SK-N-DZ (cell line): ENCODE results near the gene CATSPERD.

Experiments
- DNase-seq: peaks from one replicate; pipeline ENCODE4 v3.0.0-alpha.2; 2015; ENCODE audit warnings: low spot score

Gene CATSPERD

GRCh38 chr19:5782945-5783919, 62.8 kb downstream of the CATSPERD start:
- DNase-seq, result no peak

GRCh38 chr19:5784581-5785147, 64.2 kb downstream of the CATSPERD start, which contains the start of gene PRR22:
Gene PRR22, minus strand, starts transcription at chr19:5784746. Its CDS starts 86 bp downstream, at chr19:5784660.
- no peak for DNase-seq

GRCh38 chr19:5785423-5785822, 65.0 kb downstream of the CATSPERD start:
- DNase-seq, result no peak

GRCh38 chr19:5786593-5787408, 66.4 kb downstream of the CATSPERD start:
- DNase-seq, result no peak

- no peak for DNase-seq
These were observed 67.2 kb downstream of the CATSPERD start for GRCh38 chr19:5787409-5788182.

GRCh38 chr19:5788422-5788821, 68.0 kb downstream of the CATSPERD start:
- DNase-seq, result no peak

- DNase-seq, result no peak
These were observed 68.9 kb downstream of the CATSPERD start for GRCh38 chr19:5789351-5789761.

GRCh38 chr19:5789886-5790558, 69.6 kb downstream of the CATSPERD start:
- DNase-seq, result no peak

GRCh38 chr19:5790559-5791520, 70.4 kb downstream of the CATSPERD start, which contains the start of gene DUS3L:
Gene DUS3L, minus strand, starts transcription at chr19:5791163. Its CDS starts 22 bp downstream, at chr19:5791141.
- peak; percentile 98 for DNase-seq

GRCh38 chr19:5792224-5792623, 71.8 kb downstream of the CATSPERD start:
- no peak for DNase-seq

GRCh38 chr19:5793188-5793587, 72.8 kb downstream of the CATSPERD start:
- DNase-seq, result no peak

- no peak for DNase-seq
These were observed 75.0 kb downstream of the CATSPERD start for GRCh38 chr19:5795382-5795919.

GRCh38 chr19:5798244-5798643, 77.8 kb downstream of the CATSPERD start:
- no peak for DNase-seq

GRCh38 chr19:5799247-5800241, 79.1 kb downstream of the CATSPERD start:
- DNase-seq, result no peak

GRCh38 chr19:5800361-5801270, 80.2 kb downstream of the CATSPERD start:
- no peak for DNase-seq

GRCh38 chr19:5801796-5802619, 81.6 kb downstream of the CATSPERD start:
- peak; percentile 72 for DNase-seq
